ENCODE results near the gene IL18BP.

IL18BP gene

GRCh38 chr11:71998649-71999310 lies at the start of gene IL18BP:
Gene IL18BP, plus strand, starts transcription at chr11:71998909. Its CDS starts 1,076 bp downstream, at chr11:71999985.
- in situ Hi-C loops (cut with MboI; ENCODE audit: low sequenced_read_pairs), result no loop called here

GRCh38 chr11:71949034-71949433 lies 49.7 kb upstream of the IL18BP start:
- in situ Hi-C loops (cut with MboI; ENCODE audit: low sequenced_read_pairs), result no loop called here

- in situ Hi-C loops (cut with MboI; ENCODE audit: low sequenced_read_pairs), result no loop called here
These were observed 46.9 kb upstream of the IL18BP start for GRCh38 chr11:71951741-71952310.

- in situ Hi-C loops (cut with MboI; ENCODE audit: low sequenced_read_pairs), result no loop called here
These were observed 42.7 kb upstream of the IL18BP start for GRCh38 chr11:71955898-71956456.

- in situ Hi-C loops (cut with MboI; ENCODE audit: low sequenced_read_pairs), result no loop called here
These were observed 36.2 kb upstream of the IL18BP start for GRCh38 chr11:71962428-71963038.

- in situ Hi-C loops (cut with MboI; ENCODE audit: low sequenced_read_pairs), result no loop called here
These were observed 35.2 kb upstream of the IL18BP start for GRCh38 chr11:71963468-71963867.

- in situ Hi-C loops (cut with MboI; ENCODE audit: low sequenced_read_pairs), result no loop called here
These were observed 34.1 kb upstream of the IL18BP start for GRCh38 chr11:71964641-71965040.

GRCh38 chr11:71971680-71972079 lies 27.0 kb upstream of the IL18BP start:
- in situ Hi-C loops (cut with MboI; ENCODE audit: low sequenced_read_pairs), result no loop called here

GRCh38 chr11:71976551-71976950 lies 22.2 kb upstream of the IL18BP start:
- in situ Hi-C loops (cut with MboI; ENCODE audit: low sequenced_read_pairs), result no loop called here

GRCh38 chr11:71977090-71977489 lies 21.6 kb upstream of the IL18BP start:
- in situ Hi-C loops (cut with MboI; ENCODE audit: low sequenced_read_pairs), result no loop called here

- in situ Hi-C loops (cut with MboI; ENCODE audit: low sequenced_read_pairs), result no loop called here
These were observed 20.8 kb upstream of the IL18BP start for GRCh38 chr11:71977743-71978418.

- in situ Hi-C loops (cut with MboI; ENCODE audit: low sequenced_read_pairs), result no loop called here
These were observed 19.6 kb upstream of the IL18BP start for GRCh38 chr11:71979094-71979493.

GRCh38 chr11:71979602-71980001 lies 19.1 kb upstream of the IL18BP start:
- in situ Hi-C loops (cut with MboI; ENCODE audit: low sequenced_read_pairs), result no loop called here

- in situ Hi-C loops (cut with MboI; ENCODE audit: low sequenced_read_pairs), result no loop called here
These were observed 12.6 kb upstream of the IL18BP start for GRCh38 chr11:71986131-71986530.

GRCh38 chr11:71987521-71987920 lies 11.2 kb upstream of the IL18BP start:
- in situ Hi-C loops (cut with MboI; ENCODE audit: low sequenced_read_pairs), result no loop called here

- in situ Hi-C loops (cut with MboI; ENCODE audit: low sequenced_read_pairs), result no loop called here
These were observed 10.7 kb upstream of the IL18BP start for GRCh38 chr11:71988050-71988449.

GRCh38 chr11:71990701-71991100 lies 8.0 kb upstream of the IL18BP start:
- in situ Hi-C loops (cut with MboI; ENCODE audit: low sequenced_read_pairs), result no loop called here

- in situ Hi-C loops (cut with MboI; ENCODE audit: low sequenced_read_pairs), result no loop called here
These were observed 7.2 kb upstream of the IL18BP start for GRCh38 chr11:71991494-71991893.

- in situ Hi-C loops (cut with MboI; ENCODE audit: low sequenced_read_pairs), result no loop called here
These were observed 6.5 kb upstream of the IL18BP start for GRCh38 chr11:71992136-71992730.

GRCh38 chr11:71994786-71995185 lies 3.9 kb upstream of the IL18BP start:
- in situ Hi-C loops (cut with MboI; ENCODE audit: low sequenced_read_pairs), result no loop called here

GRCh38 chr11:71995726-71996291 lies 2.9 kb upstream of the IL18BP start:
- in situ Hi-C loops (cut with MboI; ENCODE audit: low sequenced_read_pairs), result no loop called here
